NCI-H1694 (cell line): ENCODE data around the gene GPR89B.
"Not testable (repeated sequence)": the region's sequence is repeated elsewhere in the genome, so short reads cannot be mapped to it uniquely, and the experiment has no call there.

ENCODE experiments used
- DNase-seq: peaks from one replicate; lab custom pipeline; 2025; lab: John Stamatoyannopoulos, UW

The GPR89B gene

DNA sequence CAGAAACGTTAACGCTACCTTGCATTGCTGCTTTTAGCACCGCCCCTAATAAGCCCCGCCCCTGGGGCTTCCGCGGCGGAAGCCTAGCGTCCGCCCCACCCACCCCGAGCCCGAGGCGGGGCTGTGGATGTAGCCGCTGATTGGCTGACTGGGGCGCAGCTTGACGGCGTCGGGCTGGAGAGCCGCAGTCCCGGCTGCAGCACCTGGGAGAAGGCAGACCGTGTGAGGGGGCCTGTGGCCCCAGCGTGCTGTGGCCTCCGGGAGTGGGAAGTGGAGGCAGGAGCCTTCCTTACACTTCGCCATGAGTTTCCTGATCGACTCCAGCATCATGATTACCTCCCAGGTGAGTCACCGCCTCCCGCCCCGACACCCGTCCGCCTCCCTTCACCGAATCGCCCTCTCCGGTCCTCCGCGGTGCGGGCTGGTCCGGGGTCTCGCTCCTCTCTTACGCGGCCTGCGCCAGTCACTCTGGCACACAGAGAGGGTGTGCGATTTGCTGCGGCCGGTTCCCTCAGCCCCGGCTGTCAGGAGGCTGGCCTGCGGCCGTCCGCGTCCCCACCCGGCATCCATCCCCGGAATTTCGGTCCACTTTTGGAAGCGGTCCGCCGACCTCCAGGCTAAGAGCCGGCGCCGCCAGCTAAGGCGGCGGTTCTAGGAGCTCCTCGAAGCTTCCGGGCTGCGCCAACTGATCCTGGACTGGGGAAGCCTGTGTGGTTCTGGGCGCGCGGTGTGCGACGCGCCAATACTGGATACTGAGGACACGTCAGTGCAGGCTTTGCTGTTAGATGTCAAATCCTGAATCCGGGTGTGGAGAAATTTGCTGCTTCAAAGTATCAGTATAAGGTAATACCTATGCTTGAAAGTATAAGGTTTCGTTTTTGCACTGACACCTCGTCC lies at the start of gene GPR89B:
GPR89B (plus strand) TSS at position 185 of the 897 bp plus-strand sequence; CDS start at position 302, 117 bp downstream.
- DNase-seq = peak; percentile 72

GRCh38 chr1:147879911-147880310 lies 48.3 kb upstream of the GPR89B start:
- DNase-seq = no peak

- DNase-seq = no peak
These were observed 45.7 kb upstream of the GPR89B start for GRCh38 chr1:147882535-147882934.

DNA sequence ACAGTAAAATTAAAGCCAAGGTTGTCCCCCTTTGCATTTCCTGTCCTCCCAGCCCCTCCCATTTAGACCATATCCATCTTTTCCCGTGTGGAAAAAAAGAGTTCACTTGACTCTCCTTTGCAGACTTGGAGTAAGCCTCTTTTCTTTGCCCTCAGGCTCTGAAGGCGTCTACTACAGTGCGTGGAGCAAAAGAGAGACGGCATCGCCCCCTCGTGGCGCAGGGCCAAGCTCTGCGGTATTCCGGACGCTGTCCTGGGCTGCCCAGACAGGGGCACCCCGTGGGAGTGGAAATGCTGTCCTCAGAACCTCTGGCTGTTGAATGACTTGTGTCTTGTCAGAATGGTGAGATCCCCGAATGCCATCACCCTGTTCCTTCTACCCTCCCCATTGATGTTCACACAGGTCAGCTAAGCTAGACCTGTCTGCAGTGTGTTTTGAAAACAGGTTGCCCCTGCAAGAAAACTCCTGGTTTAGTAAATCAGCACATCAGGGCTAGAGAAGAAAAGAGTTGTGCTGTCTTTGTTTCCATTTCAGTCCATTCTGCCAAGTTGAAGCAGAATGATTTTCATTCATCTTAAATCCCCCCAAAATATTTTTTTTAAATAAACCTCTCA lies 37.9 kb upstream of the GPR89B start:
- peak; percentile 17 for DNase-seq

DNA sequence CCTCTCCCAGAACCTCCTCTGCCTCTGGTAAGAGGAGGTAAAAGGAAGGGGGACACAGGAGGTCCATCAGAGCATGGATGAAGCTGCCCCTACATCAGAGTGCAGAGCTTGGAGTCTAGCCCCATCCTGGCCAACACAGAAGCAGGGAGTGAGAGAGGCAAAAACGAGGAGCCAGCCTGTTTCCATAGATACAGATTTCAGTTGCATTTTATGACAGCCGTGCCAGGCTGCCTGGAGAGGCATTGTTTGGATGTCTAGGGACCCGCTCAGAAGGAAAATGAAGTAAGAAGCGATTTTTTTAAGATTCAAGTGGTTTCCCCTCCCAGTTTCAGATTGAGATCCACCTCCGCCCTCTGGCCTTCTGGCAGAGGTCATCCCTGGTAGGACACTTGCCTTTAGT lies 37.1 kb upstream of the GPR89B start:
- no peak for DNase-seq

DNA sequence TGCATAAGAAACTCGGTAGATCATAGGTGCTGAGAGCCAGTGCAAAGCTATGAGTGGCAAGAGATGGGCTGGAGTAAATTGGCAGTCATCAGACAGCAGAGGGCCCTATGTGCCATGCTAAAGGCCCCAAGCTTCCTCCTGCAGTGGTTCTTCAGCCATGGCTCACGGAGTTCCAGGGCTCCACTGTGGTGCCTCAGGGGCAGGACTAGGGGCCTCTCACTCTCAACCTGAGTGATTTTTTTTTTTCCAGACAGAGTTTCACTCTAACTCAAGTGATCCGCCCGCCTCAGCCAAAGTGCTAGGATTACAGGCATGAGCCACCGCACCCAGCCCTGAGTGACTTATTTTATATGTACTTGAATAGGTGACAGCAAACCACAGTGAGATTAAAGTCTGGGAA lies 36.0 kb upstream of the GPR89B start:
- no peak for DNase-seq

DNA sequence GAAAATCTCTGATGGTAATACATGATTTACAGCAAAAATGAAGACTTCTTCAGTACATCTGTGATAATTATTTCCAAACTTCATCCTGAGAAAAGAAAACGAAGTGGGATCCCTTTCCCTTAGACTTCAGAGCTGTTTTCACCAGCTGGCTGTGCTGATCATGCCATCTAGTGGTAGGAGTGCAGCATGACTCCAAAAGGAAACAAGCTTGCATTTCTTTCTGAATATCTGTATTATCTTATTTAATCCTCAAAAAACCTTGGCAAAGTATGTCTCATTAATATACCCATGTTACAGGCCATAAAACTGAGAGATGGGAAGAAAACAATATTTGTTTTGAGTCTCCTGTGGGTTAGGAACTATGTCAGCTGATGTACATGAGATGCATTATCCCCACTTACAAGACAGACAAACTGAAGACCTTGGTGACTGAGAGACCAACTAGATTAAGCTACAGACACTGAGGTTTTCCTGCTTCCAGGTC lies 35.4 kb upstream of the GPR89B start:
- DNase-seq = peak; percentile 22

DNA sequence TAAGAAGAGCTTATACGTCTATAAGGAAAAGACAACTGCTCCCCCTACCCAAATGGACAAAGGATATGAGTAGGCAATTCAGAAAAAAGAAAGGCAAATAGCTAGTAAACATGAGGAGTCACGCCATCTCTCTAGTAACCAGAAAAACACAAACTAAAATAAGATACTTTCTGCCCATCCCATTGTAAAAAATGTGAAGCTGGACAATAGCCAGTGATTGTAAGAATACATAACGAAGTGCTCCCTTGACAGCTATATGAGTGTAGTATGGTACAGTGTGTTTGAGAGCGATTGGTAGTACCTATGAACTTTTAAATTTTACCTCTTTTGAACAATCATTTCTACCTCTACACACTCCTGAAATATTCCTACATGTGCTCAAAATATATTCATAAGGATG lies 33.1 kb upstream of the GPR89B start:
- DNase-seq = no peak

DNA sequence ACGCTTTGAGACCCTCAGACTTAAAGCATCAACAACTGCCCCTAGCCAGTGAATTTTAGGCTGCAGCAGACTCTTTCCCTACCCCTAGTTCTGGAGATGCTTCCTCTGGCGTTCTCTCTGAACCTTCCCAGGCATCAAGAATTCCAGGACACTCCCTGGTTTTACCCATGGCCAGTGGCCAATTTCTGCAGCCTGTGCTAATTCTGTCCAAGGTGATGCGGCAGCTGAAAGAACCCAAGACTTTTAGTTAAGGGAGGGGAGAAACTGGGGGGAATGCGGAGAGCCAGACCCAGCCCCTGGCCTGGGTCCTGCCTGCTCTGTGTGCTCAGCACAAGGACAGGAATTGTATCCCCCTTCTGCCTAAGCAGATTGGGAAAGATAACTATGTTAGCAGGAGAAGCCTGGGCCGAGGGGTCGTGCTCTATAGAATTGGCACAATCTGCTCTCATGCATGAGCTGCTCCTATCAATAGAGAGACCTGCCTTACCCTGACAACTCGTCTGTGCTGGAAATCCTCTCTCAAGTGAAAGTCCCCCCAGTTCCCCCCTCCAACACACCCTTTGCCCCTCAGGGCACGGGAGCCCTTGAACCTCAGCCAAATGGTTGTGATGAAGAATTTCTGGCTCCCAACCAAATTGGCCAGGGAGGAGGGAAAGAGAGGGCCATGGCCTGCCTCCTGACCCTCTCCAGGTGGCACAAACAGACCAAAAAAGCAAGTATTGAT lies 31.0 kb upstream of the GPR89B start:
- DNase-seq = no peak

- DNase-seq = no peak
These were observed 30.4 kb upstream of the GPR89B start for GRCh38 chr1:147897789-147898188.

DNA sequence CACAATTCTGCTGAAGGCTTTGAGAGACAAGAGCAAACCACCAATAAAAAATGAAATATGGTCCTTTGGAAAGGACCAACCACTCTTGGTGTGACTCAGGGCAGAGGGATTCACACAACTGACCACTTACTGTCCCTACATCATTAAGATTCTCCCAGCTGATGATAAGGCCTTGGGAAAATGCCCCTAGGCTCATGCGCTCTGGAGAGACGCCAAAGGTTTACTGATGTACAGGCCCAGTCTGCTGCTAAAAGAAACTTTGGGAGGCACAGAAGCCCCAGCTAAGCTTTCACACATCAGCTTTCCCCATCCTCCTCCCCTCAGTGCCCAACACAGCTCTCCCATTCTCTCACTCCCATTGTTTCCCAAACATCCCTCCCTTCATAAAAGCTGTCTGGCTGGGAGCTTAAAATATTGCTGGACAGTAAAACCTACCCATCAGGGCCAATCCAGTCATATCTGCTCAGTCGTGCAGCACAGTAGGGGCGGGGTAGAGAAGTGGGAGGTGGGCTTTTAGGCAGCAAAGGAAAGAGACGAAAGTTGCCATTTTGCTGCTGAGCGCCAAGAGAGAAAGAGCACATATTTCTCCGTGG lies 25.9 kb upstream of the GPR89B start, which contains the start of gene GJA8:
GJA8 (plus strand) TSS at position 543 of the 593 bp plus-strand sequence. CDS start 5,161 bp downstream, outside the sequence.
- DNase-seq = no peak

- DNase-seq = no peak
These were observed 23.5 kb upstream of the GPR89B start for GRCh38 chr1:147904726-147905125.

DNA sequence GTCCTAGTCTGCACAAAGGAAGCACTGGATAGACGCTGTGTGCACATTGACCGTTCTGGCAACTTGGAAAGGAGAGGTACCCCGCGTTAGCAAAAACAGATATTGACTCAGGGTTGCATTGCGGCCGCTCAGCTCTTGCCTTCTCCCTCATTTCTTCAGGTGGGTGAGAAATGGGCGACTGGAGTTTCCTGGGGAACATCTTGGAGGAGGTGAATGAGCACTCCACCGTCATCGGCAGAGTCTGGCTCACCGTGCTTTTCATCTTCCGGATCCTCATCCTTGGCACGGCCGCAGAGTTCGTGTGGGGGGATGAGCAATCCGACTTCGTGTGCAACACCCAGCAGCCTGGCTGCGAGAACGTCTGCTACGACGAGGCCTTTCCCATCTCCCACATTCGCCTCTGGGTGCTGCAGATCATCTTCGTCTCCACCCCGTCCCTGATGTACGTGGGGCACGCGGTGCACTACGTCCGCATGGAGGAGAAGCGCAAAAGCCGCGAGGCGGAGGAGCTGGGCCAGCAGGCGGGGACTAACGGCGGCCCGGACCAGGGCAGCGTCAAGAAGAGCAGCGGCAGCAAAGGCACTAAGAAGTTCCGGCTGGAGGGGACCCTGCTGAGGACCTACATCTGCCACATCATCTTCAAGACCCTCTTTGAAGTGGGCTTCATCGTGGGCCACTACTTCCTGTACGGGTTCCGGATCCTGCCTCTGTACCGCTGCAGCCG lies 20.3 kb upstream of the GPR89B start:
- DNase-seq = no peak

- DNase-seq = no peak
These were observed 15.7 kb upstream of the GPR89B start for GRCh38 chr1:147912553-147912952.

GRCh38 chr1:147913362-147913942 lies 14.8 kb upstream of the GPR89B start:
- DNase-seq = no peak

GRCh38 chr1:147919896-147920295 lies 8.3 kb upstream of the GPR89B start:
- no peak for DNase-seq

DNA sequence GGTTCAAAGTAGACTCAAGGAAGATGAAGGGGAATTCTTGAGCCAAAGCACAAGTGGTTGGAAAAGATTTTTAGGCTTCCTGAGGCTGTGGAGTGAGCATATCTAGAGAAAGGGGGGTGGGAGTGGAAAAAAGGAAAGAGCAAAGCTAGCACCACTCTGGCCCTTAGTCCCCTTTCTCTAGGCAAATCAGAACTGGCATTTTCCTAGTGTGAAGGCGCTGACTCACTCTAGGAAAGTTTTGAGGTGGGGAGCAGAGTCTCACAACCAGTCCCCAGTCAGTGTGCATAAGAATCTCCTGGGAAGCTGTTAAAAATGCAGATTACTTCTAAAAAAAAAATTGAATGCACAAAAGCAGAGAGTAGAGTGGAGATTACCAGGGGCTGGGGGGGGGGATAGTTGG lies 3.4 kb upstream of the GPR89B start:
- no peak for DNase-seq

DNA sequence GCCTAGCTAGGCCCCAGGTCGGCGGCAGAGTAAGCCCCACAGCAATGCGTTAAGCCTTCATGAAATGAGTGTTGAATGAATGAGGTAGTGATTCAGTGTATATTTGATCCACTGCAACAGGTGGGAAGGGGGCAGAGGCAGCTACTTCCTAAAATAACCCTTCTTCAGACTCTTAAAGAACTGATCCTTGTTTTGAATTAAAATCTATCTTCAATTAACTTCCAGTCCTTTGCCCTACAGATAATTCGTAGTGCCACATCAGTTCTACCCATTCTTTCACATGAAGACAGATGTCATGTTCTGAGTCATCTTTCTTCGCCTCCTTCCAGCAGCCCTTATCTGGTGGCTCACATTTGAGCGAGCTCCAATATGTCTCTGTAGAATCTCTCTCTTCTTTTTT lies 1.0 kb upstream of the GPR89B start:
- DNase-seq = not testable (repeated sequence)

DNA sequence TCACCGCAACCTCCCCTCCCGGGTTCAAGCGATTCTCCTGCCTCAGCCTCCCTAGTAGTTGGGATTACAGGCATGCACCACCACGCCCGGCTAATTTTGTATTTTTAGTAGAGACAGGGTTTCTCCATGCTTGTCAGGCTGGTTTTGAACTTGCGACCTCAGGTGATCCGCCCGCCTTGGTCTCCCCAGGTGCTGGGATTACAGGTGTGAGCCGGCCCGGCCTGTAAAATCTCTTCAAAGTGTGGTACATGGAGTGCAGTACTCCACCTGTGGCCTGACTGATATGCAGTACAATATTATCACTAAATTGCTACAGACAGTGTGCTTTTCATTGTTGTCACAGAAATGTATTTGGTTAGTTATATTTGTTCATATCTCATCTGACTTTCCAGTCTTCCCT lies 531 bp upstream of the GPR89B start:
- DNase-seq = not testable (repeated sequence)

GRCh38 chr1:147931137-147931536 lies 2.9 kb downstream of the GPR89B start:
- not testable (repeated sequence) for DNase-seq

DNA sequence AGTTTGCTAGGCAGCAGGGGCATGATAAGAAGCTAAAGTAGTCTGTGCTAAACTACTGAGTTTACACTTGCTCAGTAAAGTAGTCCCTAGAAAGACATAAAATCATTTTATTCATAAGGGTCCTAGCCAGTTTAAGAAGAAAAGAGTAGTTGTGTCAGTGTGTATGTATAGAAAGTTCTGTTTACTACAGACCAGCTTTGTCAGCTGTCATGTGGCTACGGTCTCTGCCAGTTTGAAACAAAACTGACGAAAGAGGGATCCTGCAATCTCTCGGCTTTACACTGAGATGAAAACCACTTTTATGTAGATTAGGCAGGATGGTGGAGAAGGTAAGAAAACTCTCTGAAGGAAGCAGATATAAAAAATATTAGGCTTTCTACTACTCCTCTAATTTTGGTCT lies 7.1 kb downstream of the GPR89B start:
- not testable (repeated sequence) for DNase-seq
